Hepatocyte (in vitro differentiated cells): ENCODE results near the gene MED1. TPM values are rescaled to one million over a fixed set of nuclear protein-coding genes. Genes with fewer than 3 reads are reported as not detected.
"Not testable (repeated sequence)": the region's sequence is repeated elsewhere in the genome, so short reads cannot be mapped to it uniquely, and the experiment has no call there.

Source experiments
- DNase-seq: peaks from one replicate; pipeline ENCODE4 v3.0.0-alpha.2; 2016; ENCODE audit warnings: low spot score
- H2AFZ ChIP-seq: fragments of 200-600 bp; sonication (generic); 2 replicates; pipeline ENCODE4 v1.6.0; 2016; ENCODE audit warnings: antibody characterized with exemption, mild to moderate bottlenecking
- H3K27ac ChIP-seq: fragments of 200-600 bp; sonication (generic); 2 replicates; pipeline ENCODE4 v1.5.1; 2016; ENCODE audit warnings: mild to moderate bottlenecking
- H3K27me3 ChIP-seq: fragments of 200-600 bp; sonication (generic); 2 replicates; pipeline ENCODE4 v1.6.1; 2016
- H3K36me3 ChIP-seq: fragments of 200-600 bp; sonication (generic); replicated peaks from 2 replicates; pipeline ENCODE4 v1.5.1; 2016; ENCODE audit warnings: low read depth; ENCODE audit not compliant: insufficient read depth
- H3K4me1 ChIP-seq: fragments of 200-600 bp; sonication (generic); 2 replicates; pipeline ENCODE4 v1.5.1; 2016; ENCODE audit warnings: mild to moderate bottlenecking, moderate library complexity; ENCODE audit not compliant: insufficient read depth
- H3K4me2 ChIP-seq: fragments of 200-600 bp; sonication (generic); 2 replicates; pipeline ENCODE4 v1.6.0; 2016
- H3K4me3 ChIP-seq: fragments of 200-600 bp; sonication (generic); 2 replicates; pipeline ENCODE4 v1.5.1; 2016; ENCODE audit warnings: mild to moderate bottlenecking
- H3K79me2 ChIP-seq: fragments of 200-600 bp; sonication (generic); 2 replicates; pipeline ENCODE4 v1.6.0; 2017; ENCODE audit warnings: mild to moderate bottlenecking
- H3K9me2 ChIP-seq: fragments of 200-600 bp; sonication (generic); replicated peaks from 2 replicates; pipeline ENCODE4 v1.6.0; 2017; ENCODE audit warnings: mild to moderate bottlenecking; ENCODE audit not compliant: insufficient read depth
- H3K9me3 ChIP-seq: fragments of 200-600 bp; sonication (generic); 2 replicates; pipeline ENCODE4 v1.5.1; 2016; ENCODE audit warnings: low read depth, mild to moderate bottlenecking
- H4K20me1 ChIP-seq: fragments of 200-600 bp; sonication (generic); 2 replicates; pipeline ENCODE4 v1.6.0; 2016; ENCODE audit warnings: mild to moderate bottlenecking; ENCODE audit not compliant: insufficient read depth, poor library complexity, severe bottlenecking
- EZH2 ChIP-seq: fragments of 200-600 bp; sonication (generic); IDR thresholded peaks from 2 replicates; pipeline ENCODE4 v1.6.1; 2016; ENCODE audit warnings: antibody characterized with exemption, mild to moderate bottlenecking, borderline replicate concordance
- EZH2phosphoT487 ChIP-seq: fragments of 200-600 bp; sonication (generic); IDR thresholded peaks from one replicate; pipeline ENCODE4 v1.6.1; 2018; ENCODE audit warnings: antibody characterized with exemption, mild to moderate bottlenecking, low read depth, moderate library complexity; ENCODE audit not compliant: unreplicated experiment, severe bottlenecking
- WGBS: methylation state at CpG from one replicate; pipeline ENCODE4 v1.1.6; 2016; ENCODE audit warnings: low lambda C conversion rate; ENCODE audit errors: missing lambda C conversion rate; 5-methylcytosine and 5-hydroxymethylcytosine counted together
- polyA plus RNA-seq: library from polyadenylated mRNA; unstranded; fragments of >200 nt; fragmentation: Nextera tagmentation; extraction: Ambion mirVana; gene quantifications from 2 replicates; pipeline ENCODE4 v1.2.1, GENCODE V29; 2016
- total RNA-seq: library from RNA; depleted of rRNA; stranded (reverse); fragments of >200 nt; gene quantifications from 2 replicates; pipeline ENCODE4 v1.2.3, GENCODE V29; 2014
- TF ChIP-seq, protein P1 (sequence below): fragments of 200-600 bp; sonication (generic); IDR thresholded peaks from 2 replicates; pipeline ENCODE4 v1.5.1; 2016; ENCODE audit warnings: antibody characterized with exemption, mild to moderate bottlenecking; ENCODE audit not compliant: poor library complexity

MED1 gene, protein sequence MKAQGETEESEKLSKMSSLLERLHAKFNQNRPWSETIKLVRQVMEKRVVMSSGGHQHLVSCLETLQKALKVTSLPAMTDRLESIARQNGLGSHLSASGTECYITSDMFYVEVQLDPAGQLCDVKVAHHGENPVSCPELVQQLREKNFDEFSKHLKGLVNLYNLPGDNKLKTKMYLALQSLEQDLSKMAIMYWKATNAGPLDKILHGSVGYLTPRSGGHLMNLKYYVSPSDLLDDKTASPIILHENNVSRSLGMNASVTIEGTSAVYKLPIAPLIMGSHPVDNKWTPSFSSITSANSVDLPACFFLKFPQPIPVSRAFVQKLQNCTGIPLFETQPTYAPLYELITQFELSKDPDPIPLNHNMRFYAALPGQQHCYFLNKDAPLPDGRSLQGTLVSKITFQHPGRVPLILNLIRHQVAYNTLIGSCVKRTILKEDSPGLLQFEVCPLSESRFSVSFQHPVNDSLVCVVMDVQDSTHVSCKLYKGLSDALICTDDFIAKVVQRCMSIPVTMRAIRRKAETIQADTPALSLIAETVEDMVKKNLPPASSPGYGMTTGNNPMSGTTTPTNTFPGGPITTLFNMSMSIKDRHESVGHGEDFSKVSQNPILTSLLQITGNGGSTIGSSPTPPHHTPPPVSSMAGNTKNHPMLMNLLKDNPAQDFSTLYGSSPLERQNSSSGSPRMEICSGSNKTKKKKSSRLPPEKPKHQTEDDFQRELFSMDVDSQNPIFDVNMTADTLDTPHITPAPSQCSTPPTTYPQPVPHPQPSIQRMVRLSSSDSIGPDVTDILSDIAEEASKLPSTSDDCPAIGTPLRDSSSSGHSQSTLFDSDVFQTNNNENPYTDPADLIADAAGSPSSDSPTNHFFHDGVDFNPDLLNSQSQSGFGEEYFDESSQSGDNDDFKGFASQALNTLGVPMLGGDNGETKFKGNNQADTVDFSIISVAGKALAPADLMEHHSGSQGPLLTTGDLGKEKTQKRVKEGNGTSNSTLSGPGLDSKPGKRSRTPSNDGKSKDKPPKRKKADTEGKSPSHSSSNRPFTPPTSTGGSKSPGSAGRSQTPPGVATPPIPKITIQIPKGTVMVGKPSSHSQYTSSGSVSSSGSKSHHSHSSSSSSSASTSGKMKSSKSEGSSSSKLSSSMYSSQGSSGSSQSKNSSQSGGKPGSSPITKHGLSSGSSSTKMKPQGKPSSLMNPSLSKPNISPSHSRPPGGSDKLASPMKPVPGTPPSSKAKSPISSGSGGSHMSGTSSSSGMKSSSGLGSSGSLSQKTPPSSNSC (N-terminal part only)
- total RNA-seq (22.8 and 25.0 TPM in 2 replicates), polyA plus RNA-seq (7.3 and 8.7 TPM in 2 replicates)

DNA sequence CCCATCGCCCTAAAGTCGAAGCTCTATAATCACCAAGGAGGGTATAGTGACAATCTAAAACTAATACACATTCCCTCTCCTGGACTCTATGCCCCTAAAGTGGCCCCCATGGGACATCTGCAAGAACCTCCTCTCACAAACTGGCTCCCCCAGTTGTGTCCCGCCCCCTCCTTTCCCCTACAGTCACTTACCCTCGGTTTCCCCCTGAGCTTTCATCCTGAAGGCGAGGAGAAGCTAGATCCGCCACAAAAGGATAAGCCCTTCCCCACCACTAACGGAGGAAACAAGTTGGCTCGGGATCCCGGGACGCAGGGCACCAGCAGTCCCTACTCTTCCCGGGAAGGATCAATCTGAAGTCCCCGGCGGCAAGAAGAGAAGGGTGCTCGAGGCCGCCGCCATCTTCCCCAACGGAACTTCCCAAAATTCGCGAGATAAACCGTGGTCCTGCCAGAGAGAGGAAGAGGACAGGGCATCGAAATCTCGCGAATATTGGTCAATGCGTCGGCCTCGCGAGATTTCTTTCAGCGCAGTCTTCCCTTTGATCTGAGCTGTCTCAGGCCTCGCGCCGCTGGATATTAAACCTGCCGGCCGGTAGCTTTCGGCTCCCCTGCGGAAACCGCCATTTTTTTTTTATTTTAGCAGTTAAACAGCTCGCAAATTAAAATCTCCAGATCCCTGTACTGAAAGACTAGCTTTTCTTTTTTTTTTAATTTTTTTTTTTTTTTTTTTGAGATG, at the start of gene MED1:
TSS of gene MED1 (minus strand) at position 417 of the 735 bp plus-strand sequence. CDS start at position 216, 201 bp downstream.
- peak within 1 kb of the TSS; percentile 72 for H3K4me3 ChIP-seq
- TF ChIP-seq EZH2phosphoT487 (no peak), EZH2 (no peak)
- TF ChIP-seq, protein P1, sequence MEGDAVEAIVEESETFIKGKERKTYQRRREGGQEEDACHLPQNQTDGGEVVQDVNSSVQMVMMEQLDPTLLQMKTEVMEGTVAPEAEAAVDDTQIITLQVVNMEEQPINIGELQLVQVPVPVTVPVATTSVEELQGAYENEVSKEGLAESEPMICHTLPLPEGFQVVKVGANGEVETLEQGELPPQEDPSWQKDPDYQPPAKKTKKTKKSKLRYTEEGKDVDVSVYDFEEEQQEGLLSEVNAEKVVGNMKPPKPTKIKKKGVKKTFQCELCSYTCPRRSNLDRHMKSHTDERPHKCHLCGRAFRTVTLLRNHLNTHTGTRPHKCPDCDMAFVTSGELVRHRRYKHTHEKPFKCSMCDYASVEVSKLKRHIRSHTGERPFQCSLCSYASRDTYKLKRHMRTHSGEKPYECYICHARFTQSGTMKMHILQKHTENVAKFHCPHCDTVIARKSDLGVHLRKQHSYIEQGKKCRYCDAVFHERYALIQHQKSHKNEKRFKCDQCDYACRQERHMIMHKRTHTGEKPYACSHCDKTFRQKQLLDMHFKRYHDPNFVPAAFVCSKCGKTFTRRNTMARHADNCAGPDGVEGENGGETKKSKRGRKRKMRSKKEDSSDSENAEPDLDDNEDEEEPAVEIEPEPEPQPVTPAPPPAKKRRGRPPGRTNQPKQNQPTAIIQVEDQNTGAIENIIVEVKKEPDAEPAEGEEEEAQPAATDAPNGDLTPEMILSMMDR: no peak
- peaks cover 4% of the 10 kb centered on the region for H4K20me1 ChIP-seq
- no peaks in the 10 kb centered on the region for H3K27me3 ChIP-seq
- H3K27ac ChIP-seq: peak within 1 kb of the TSS; percentile 95
- peak within 1 kb of the TSS; percentile 80 for H2AFZ ChIP-seq
- H3K4me2 ChIP-seq: peak within 1 kb of the TSS; percentile 86
- WGBS: under 1% methylated on average over 37 of the region's 37 CpGs
- H3K9me2 ChIP-seq: no peaks in the 10 kb centered on the region
- H3K9me3 ChIP-seq: no peaks in the 10 kb centered on the region
- H3K4me1 ChIP-seq: peaks cover 18% of the 10 kb centered on the region
- DNase-seq: peak; percentile 98
- no peaks in the 10 kb centered on the region for H3K36me3 ChIP-seq
- peaks cover 52% of the 10 kb centered on the region for H3K79me2 ChIP-seq

DNA sequence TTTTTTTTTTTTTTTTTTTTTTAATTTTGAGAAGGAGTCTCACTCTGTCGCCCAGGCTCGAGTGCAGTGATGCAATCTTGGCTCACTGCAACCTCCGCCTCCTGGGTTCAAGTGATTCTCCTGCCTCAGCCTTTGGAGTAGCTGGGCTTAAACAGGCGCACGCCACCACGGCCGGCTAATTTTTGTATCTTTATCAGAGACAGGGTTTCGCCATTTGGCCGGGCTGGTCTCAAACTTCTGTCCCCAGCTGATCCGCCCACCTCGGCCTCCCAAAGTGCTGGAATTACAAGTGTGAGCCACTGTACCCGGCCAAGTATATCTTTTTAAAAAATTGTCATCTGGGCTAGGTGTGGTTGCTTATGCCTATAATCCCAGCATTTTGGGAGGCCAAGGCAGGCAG, 45.9 kb upstream of the MED1 start:
- not testable (repeated sequence) for H4K20me1 ChIP-seq, H3K79me2 ChIP-seq, H3K4me1 ChIP-seq, H3K9me2 ChIP-seq, H2AFZ ChIP-seq, H3K9me3 ChIP-seq, H3K4me3 ChIP-seq, H3K27me3 ChIP-seq, DNase-seq, H3K36me3 ChIP-seq, H3K27ac ChIP-seq, H3K4me2 ChIP-seq
- 98% methylated on average over 12 of the region's 12 CpGs for WGBS

DNA sequence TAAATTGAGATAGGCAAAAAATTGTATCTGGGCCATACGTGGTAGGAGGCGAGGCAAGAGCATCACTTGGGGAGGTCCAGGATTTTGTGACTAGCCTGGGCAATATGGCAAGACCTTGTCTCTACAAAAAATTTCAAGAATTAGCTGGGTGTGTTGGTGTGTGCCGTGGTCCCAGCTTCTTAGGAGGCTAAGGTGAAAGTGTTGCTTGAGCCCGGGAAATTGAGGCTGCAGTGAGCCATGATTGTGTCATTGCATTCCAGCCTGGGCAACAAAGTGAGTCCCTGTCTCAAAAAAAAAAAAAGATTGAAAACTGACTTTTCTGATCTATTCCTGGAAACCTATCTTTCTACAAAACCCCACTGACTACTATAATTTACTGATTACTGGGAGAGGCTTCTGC, 36.9 kb upstream of the MED1 start:
- no peak for TF ChIP-seq EZH2
- TF ChIP-seq EZH2phosphoT487: no peak
- TF ChIP-seq, protein P1: no peak
- H3K79me2 ChIP-seq: peaks cover 47% of the 10 kb centered on the region
- no peaks in the 10 kb centered on the region for H4K20me1 ChIP-seq
- DNase-seq: no peak
- H3K4me2 ChIP-seq: no peak overlapping the region
- H3K27me3 ChIP-seq: no peaks in the 10 kb centered on the region
- no peaks in the 10 kb centered on the region for H3K9me3 ChIP-seq
- no peaks in the 10 kb centered on the region for H3K9me2 ChIP-seq
- no peak overlapping the region for H3K4me3 ChIP-seq
- no peaks in the 10 kb centered on the region for H3K4me1 ChIP-seq
- H2AFZ ChIP-seq: no peak overlapping the region
- 93% methylated on average over 4 of the region's 4 CpGs for WGBS
- no peak overlapping the region for H3K27ac ChIP-seq
- H3K36me3 ChIP-seq: no peaks in the 10 kb centered on the region

DNA sequence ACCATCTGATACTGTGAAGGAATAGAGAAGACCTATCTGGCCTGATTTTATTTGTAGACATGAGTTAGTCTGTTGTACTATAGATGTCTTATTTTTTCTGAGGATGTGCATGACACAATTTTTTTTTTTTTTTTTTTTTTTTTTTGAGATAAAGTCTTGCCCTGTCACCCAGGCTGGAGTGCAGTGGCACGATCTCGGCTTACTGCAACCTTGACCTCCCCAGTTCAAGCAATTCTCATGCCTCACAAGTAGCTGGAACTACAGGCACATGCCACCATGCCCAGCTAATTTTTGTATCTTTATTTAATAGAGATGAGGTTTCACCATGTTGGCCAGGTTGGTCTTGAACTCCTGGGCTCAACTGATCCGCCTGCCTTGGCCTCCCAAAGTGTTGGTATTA, 36.4 kb upstream of the MED1 start:
- 94% methylated on average over 3 of the region's 3 CpGs for WGBS
- DNase-seq, H4K20me1 ChIP-seq, H3K4me3 ChIP-seq, H3K9me2 ChIP-seq, H3K4me2 ChIP-seq, H3K27me3 ChIP-seq, H3K36me3 ChIP-seq, H3K4me1 ChIP-seq, H3K9me3 ChIP-seq, H3K27ac ChIP-seq, H2AFZ ChIP-seq: not testable (repeated sequence)
- peaks cover 51% of the 10 kb centered on the region for H3K79me2 ChIP-seq
